Measurements from ENCODE around the gene ADAD1.

Gene ADAD1

DNA sequence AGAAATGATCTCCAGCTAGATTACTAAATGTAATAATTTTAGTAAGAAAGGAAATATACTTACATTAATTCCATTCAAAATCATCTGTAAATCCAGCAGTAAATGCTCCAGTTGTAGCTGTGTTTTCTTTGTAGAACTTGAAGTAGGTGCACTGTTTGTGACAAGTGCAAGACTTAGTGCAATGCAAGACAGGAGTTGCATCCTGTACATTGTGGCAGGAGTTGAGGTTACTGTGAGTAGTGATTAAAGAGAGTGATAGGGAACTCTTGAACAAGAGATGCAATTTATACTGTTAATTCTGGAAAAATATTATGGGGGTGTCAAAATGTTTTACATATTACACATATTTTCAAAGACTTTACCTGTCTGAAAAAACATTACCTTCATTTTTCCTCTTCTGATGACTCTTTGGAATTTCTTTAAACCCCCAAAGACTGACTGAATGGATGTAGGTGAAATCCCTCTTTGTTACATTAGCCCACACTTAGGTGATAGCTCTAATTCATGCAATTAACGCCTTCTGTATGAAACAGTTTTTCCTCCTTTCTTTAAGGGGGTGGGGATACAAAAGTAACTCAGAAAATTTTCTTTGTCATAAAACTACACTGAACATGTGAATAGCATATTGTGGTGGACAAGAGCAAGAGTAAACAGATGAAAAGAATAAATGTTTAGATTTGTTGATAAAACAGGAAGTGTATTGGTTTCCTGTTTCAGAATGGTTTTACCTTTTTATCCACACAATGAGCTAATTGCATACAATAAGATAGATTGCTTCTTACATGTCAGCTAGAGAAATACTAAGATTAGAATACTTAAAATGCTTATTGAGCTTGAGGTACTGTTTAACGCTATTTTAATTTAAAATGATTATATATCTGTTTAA, 77.7 kb downstream of the ADAD1 start, which contains the start of gene IL2:
IL2 (minus strand) TSS at position 495 of the 886 bp plus-strand sequence; CDS start at position 210, 285 bp downstream.
- DNase-seq: peak; percentile 39

GRCh38 chr4:122458625-122459024, 79.8 kb downstream of the ADAD1 start:
- peak; percentile 77 for DNase-seq

- no peak for DNase-seq
These were observed 90.6 kb downstream of the ADAD1 start for GRCh38 chr4:122469457-122469856.

DNA sequence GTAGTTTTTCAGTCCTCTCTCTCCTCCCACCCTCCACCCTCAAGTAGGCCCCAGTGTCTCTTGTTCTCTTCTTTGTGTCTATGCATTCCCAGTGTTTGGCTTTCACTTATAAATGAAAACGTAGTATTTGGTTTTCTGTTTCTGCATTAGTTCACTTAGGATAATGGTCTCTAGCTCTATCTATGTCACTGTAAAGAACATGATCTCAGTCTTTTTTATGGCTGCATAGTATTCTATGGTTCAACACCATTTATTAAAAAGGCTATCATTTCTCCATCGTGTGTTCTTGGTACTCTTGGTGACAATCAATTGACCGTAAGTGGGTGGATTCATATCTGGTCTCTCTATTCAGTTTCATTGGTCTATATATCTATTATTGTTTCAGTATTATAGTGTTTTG, 96.4 kb downstream of the ADAD1 start:
- DNase-seq: no peak

- no peak for DNase-seq
These were observed 97.3 kb downstream of the ADAD1 start for GRCh38 chr4:122476126-122476525.

GRCh38 chr4:122476745-122477144, 97.9 kb downstream of the ADAD1 start:
- DNase-seq: no peak

Data from CD4-positive, alpha-beta T cell treated with Interleukin-4 for 4 hours (primary cell).